HG03025 (cell line): ENCODE results near the gene ZBTB32.

Experiments
- ATAC-seq: cut with Tn5 transposase; IDR thresholded peaks from one replicate; pipeline ENCODE4 v1.9.1; 2021; ENCODE audit warnings: mild to moderate bottlenecking, moderate library complexity; ENCODE audit not compliant: unreplicated experiment, low FRiP score

ZBTB32 gene

DNA sequence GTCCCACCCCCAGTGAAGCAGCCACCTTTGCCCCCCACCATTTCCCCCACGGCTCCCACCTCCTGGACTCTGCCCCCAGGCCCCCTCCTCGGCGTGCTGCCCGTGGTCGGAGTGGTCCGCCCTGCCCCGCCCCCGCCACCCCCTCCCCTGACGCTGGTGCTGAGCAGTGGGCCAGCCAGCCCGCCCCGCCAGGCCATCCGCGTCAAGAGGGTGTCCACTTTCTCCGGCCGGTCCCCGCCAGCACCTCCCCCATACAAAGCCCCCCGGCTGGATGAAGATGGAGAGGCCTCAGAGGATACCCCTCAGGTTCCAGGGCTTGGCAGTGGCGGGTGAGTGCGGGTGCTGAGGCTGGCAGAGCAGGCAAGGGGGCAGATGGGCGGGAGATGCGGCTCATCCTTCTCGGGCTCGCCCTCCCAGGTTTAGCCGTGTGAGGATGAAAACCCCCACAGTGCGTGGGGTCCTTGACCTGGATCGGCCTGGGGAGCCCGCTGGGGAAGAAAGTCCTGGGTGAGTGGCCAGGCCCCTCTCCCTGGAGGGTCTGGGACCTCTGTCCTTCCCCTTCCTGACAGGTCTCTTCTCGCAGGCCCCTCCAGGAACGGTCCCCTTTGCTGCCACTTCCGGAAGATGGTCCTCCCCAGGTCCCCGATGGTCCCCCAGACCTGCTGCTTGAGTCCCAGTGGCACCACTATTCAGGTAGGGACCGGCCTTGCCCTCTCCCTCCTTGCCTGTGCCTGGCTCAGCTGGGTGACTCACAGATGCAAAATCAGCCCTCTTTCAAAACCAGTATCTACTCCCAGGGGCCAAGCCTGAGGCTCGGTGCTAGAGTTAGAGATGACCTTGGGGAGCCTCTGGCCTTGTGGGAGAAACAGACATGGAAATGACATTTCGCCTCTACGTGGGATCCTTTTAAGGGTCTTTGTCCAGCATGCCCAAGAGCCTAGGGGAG, 29.1 kb downstream of the ZBTB32 start:
- no peak for ATAC-seq

DNA sequence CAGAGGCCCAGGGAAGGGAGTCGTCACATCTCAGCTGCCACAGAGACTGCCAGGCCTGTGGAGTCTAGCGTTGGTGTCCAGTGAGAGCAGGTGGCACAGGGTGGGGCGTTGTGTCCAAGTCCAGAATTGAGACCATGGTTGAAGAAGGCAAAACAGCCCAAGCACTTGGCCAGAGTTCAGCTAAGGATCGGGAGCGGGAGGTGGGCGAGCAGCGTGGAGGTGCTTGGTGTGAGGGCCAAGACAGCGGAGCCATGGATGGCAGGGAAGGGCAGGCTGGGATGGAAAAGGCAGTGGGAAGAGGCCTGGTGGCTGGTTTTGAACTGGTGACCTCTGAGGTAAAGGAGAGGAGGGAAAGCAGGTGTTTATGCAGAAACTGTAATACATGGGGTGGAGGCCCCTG, 29.9 kb downstream of the ZBTB32 start:
- ATAC-seq = no peak

DNA sequence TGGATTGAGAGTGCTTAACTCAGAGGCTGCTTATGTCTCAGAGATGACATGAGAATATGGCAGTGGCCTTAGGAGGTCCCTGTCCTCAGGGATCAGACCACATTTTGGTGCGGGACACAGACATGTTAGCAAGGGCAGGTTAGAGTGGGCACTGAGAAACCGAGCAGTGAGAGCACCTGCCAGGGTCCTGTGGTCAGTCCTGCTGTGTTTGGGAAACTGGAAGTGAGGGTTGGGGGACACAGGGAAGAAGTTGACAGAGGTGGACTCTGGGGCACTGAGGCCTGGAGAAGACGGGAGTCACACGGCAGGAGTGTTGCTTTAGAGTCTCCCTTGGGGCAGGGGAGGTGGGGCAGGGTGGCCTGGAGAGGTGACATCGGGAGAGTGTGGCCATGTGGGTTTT, 30.5 kb downstream of the ZBTB32 start:
- ATAC-seq = no peak

DNA sequence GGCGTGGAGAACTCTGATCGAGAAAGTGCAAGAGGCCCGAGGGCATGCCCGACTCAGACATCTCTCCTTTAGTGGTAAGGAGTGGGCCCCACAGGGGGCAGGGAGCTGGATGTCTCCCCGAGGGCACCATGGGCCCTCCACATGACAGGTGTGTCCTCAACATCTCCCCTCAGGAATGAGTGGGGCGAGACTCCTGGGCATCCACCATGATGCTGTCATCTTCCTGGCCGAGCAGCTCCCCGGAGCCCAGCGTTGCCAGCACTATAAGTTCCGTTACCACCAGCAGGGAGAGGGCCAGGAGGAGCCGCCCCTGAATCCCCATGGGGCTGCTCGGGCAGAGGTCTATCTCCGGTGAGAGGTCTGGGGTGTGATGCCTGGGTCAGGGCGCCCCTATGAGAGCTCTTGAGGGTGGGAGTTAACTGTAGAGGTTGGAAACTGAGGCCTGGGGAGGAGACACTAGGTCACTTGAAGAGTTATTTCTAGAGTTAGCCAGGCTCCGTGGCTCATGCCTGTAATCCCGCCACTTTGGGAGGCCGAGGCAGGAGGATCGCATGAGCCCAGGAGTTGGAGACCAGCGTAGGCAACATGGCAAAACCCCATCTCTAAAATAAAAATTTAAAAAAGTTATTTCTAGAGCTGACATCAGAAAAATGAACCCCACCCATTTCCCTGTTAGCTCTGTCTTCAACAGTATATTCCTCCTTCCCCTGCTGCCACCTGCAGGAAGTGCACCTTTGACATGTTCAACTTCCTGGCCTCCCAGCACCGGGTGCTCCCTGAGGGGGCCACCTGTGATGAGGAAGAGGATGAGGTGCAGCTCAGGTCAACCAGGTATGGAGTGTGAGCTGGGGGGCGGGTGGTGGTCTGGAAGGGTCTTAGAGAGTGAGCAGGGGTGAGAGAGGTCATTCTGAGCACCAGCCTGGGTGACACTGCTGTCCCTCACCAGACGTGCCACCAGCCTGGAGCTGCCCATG, 32.8 kb downstream of the ZBTB32 start:
- ATAC-seq = no peak

DNA sequence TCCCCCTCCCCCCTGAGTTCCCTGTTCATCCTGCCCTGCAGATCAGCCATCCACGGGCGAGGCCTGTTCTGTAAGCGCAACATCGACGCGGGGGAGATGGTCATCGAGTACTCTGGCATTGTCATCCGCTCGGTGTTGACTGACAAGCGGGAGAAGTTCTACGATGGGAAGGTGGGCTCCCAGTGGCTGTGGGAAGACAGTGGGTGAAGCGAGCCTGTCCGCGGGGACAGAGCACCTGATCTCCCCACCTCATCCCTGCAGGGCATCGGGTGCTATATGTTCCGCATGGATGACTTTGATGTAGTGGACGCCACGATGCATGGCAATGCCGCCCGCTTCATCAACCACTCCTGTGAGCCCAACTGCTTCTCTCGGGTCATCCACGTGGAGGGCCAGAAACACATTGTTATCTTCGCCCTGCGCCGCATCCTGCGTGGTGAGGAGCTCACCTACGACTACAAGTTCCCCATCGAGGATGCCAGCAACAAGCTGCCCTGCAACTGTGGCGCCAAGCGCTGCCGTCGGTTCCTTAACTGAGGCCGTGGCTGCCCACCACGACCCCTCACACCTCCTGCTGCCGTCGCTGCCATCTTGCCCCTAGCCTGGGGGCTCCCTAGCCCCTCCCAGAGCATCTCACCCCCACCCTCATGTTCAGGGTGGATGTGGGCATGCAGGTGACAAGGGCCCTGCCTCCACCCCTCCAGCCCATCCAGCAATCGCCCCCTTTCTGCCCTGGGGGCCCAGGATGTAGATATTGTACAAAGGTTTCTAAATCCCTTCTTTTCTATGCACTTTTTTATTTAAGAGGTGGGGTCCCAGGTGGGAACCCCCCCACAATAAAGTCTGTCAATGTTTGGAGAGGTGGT, 33.9 kb downstream of the ZBTB32 start:
- ATAC-seq = no peak

DNA sequence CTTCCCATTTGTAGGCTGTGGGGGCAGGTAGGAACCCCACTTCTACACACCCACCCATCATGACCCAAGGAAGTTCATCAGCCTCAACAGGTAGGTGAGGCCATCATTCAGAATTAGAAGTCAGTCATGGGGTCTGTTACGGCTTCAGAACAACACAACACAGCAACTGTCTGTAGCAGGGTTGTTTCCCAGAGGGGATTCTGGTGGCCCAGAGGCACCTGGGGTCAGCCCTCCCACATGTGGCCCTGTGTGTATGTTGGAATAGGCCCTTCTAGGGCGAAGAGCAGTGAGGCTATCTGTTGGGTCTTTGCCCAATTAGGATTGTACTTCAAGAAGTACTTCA, 34.5 kb downstream of the ZBTB32 start:
- no peak for ATAC-seq

DNA sequence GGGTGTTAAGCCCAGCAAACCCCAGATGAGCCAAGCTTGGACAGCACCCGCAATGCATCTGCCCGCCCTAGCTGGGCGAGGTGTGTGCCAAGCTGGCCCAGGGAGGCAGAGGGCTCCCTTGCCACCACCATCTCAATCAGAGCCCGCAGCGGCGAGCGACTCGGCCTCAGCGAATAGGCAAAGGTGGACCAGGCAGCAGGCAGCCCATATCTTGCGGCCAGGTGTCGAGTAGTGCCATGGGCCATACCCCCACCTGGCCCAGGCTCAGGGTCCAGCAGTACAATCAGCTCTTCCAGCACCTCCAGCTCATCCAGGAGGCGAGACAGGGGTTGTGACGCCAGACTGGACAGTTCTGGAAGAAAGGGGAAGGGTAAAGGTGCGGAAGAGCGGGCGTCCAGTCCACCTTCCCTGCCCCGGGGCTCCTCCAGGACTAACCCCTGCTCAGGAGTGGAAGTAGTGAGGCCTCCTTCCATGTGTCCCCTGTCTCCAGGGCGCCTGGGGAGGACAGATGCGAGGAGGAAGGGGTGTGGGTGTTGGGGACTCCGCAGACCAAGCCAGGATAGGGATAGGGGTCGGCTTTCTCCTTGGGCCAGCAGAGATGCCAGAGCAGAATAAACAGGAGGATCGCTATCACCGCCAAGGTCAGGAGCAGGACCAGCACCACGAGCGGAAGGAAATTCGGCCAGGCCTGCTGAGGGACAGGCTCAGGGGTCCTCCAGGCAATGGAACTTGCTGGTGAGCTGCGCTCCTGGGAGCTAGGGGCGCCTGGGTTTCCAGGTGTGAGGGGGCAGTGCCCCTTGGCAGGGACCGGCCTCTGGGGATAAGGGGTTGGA, 35.1 kb downstream of the ZBTB32 start:
- ATAC-seq = no peak

DNA sequence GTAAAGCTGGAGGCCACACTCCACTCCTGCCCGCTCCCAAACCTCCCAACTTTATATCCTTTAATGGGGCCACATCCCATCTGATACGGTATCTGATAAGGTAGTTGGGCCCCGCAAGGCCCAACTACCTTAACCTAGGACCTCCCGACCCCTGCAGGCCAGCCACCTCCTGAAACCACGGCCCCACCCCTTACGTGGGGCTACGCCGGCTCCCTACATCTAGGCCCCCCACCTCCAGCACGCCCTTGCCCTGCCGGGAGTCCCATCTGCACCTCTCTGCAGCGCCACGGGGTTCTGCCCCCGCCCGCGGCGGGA, 35.7 kb downstream of the ZBTB32 start:
- no peak for ATAC-seq

DNA sequence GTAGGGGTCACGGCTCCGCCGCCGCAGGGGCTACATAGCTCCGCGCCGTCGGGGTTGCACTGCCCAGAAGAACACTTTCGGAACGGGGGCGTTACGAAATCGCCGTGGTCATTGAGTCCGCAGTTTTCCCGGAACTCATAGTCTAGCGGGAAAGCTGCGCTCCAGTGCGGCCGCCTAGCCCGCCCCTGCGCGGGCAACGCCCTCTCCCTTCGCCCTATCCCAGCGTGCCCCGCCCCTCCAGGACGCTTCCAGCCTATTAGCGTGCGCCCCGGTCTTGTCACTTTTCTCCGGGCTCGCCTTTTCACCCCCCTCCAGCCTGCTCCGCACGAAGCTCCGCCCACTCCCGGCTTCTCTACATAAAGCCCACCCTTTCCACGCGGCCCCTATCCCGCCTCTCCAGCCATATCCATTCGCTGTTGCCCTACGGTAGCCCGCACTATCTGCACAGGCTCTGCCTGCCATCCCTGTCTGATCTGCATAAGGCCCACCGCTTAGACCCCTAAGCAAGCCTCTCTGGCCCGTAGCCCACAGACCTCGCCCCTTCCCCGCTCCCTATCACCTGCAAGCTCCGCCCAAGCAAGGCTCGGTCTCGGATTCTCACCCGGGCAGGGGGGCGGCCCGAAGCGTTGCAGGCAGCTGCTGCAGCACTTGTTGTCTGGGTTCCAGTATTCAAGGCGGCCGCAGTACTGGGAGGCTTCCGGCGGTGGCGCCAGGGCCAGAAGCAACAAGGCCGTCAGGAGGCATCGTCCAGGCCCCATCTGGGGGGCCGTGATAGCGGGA, 36.3 kb downstream of the ZBTB32 start:
- peak; percentile 42 for ATAC-seq

DNA sequence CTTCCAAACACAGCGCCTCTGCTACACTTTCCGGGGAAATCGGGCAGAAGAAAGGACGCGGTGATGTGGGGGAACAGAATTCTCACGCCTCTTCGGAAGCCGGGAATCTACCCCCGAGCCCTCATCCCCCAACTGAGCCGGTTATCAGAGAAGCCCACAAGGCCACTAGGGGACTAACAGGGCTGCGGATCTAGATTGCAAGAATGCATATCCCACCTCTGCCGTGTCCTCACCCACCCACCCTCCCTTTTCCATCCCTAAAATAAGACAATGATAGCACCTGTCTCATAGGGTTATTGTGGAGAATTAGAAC, 36.8 kb downstream of the ZBTB32 start:
- no peak for ATAC-seq

DNA sequence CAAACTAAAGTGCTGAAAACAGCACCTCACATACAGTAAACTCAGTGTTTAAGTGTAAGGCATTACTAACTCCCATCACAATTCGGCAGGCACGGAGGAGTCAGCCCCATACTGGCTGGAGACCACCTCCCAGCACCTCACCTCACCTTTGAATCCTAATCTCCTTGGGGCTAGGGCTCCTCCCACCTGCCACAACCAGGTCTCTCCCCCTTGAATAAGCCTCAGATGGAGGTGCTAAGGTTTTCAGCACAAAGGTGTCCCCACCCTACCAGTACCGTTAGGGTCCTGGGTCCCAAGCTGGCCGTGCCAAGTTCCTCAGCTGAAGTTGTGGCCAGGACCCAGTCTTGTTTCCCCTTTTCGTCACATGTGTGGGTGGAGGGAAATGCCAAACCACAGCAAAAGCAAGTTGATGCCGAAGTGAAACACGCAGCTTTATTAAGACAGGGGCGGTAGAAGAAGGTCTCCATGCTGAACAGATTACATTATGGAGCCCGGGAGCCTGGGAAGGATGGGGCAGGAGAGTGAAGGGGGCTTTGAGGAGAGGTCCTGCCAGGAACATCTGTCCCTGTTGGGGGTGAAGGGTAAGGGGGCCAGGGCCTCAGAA, 37.9 kb downstream of the ZBTB32 start, which contains the start of gene IGFLR1:
Gene IGFLR1, minus strand, starts transcription at position 332 of the 604 bp plus-strand sequence. CDS start 1,272 bp downstream, outside the sequence.
- no peak for ATAC-seq

DNA sequence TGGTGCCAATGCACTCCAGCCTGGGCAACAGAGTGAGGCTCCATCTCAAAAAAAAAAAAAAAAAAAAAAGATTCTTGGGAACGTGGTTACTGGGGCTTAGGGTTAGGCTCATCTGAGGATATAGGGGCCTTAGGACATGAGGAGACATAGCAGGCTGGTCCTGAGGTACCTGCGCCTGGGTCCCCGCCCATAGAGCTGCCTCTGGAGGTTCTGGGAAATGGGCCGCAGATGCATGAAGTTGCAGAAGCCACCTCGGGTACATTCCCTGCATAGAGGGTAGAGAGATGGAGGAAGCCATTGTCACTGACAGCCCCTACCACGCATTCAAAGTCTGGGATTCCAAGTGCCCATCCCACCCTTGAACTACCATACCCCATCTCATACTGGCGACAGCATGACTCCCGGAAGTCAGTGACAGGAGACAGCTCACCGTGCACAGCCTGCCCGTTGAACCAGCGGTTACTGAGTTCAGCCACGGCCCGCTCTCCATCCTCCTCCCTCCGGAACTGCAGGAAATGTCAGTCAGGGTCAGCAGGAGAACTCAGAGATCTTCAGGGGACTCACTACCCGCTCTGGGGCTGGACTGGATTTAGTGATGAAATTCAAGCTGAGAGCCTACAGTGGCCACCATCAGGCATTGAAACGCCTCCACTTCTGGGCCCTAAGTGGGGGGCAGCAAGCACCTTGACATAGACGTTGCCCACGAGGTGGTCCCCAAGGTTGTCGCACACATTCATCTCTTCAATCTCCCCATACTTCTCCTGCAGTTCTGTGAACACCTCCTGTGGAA, 39.5 kb downstream of the ZBTB32 start:
- no peak for ATAC-seq

DNA sequence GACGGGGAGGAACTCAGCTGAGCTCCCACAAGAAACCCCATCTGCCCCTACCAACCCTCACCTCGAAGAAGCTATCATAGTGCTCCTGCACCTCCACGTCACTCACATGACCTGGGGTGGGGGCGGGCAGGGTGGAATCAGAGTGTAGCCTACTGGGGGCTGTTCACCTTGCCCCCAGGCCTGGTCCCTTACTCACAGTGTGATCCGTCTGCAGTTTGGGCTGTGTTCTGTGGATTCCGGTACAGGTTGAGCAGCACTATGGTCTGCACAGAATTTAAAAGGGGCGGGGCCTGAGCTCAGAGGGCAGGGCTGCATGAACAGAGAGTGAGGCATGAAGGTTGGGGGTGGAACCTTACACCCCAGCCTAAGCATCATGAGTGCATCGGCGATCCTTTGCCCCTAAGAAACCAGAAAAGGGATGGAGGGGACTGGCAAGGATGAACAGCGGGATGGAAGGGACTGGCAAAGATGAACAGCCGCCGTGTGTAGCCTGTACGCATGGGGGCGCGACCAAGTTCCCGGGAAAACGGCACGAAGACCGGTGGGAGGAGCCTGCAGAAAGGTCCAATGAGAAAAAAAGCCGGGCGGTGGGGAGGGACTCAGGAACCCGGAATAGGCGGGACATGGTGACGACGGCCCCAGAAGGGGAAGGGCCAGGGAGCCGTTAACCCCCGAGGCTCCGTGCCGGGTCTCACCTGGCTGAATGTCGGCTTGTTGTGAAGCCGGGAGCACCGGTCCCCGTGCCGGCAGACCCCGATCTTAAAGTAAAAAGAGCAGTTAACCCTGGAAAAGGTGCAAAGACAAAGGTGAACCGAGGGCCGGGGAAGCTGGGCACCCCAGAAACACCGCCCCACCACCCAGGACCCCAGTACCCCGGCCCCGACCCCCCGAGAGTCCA, 40.3 kb downstream of the ZBTB32 start:
- peak; percentile 46 for ATAC-seq

DNA sequence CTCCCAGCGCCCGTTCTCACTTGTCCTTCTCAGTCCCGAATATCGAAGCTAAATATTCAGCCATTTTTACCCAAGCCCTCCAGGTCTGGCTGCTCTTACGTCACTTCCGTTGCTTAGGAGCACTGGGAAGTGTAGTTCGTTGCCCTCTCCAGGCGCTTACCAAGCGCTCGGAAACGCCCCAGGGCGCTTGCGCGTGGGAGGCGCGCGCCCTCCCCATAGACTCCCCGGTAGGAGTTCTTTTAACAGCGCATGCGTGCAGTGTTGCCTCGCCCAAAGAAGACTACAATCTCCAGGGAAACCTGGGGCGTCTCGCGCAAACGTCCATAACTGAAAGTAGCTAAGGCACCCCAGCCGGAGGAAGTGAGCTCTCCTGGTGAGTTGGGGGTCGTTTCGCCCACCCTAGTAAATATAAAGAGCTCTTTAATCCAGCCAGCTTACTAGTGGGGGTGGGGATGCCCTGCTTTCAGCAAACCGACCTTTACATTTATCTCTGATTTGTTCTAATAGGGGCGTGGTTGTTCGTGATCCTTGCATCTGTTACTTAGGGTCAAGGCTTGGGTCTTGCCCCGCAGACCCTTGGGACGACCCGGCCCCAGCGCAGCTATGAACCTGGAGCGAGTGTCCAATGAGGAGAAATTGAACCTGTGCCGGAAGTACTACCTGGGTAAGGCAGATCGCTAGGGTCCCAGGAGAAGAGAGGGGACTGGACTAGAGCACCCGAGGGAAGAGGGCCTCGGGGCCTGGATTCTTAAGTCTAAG, 41.1 kb downstream of the ZBTB32 start, which contains the start of the genes PSENEN and U2AF1L4:
Gene PSENEN, plus strand, starts transcription at position 324 of the 759 bp plus-strand sequence. Its CDS starts 280 bp downstream, at position 604.
Gene U2AF1L4, minus strand, starts transcription at position 91 of the 759 bp plus-strand sequence. Its CDS starts 27 bp downstream, at position 64.
- peak; percentile 37 for ATAC-seq

DNA sequence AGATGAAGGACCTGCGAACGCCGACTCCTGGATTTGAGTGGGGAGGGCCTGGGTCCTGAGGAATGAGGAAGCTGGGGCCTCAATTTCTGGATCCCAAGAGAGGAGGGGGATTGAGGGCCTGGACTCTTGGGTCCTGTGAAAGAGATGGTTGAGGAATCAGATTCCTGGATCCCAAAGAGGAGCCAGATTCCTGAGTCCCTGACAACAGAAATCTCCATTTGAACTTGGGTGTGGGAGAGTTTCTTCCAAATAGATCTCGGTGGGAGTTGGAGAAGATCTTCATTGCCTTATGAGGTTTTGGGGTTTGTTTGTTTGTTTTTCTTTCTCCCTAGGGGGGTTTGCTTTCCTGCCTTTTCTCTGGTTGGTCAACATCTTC, 41.7 kb downstream of the ZBTB32 start:
- no peak for ATAC-seq

DNA sequence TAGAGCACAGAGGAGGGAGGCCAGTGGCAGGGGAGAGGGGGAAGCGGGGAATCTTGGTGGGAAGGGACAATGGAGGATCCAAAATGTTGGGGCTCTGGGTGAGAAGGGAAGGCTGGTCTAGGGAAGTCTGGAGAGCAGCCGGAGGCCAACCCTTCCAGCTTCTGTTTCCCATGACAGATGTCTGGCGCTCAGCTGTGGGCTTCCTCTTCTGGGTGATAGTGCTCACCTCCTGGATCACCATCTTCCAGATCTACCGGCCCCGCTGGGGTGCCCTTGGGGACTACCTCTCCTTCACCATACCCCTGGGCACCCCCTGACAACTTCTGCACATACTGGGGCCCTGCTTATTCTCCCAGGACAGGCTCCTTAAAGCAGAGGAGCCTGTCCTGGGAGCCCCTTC, 42.2 kb downstream of the ZBTB32 start:
- no peak for ATAC-seq
